ENCODE measurements around the gene INPPL1.

Gene INPPL1

GRCh38 chr11:72232260-72233055 is 7.9 kb downstream of the INPPL1 start:
- DNase-seq: no peak

GRCh38 chr11:72233056-72233772 is 8.6 kb downstream of the INPPL1 start:
- DNase-seq: no peak

- DNase-seq: no peak
Observed at GRCh38 chr11:72233773-72234513, 9.4 kb downstream of the INPPL1 start.

- no peak for DNase-seq
Observed at GRCh38 chr11:72234514-72234830, 9.9 kb downstream of the INPPL1 start.

- no peak for DNase-seq
Observed at GRCh38 chr11:72234920-72235319, 10.4 kb downstream of the INPPL1 start.

GRCh38 chr11:72235351-72236057 is 10.9 kb downstream of the INPPL1 start:
- no peak for DNase-seq

GRCh38 chr11:72236083-72236697 is 11.6 kb downstream of the INPPL1 start:
- no peak for DNase-seq

- DNase-seq: no peak
Observed at GRCh38 chr11:72236774-72237111, 12.2 kb downstream of the INPPL1 start.

- DNase-seq: no peak
Observed at GRCh38 chr11:72237112-72237931, 12.8 kb downstream of the INPPL1 start.

- DNase-seq: peak; percentile 18
Observed at GRCh38 chr11:72238040-72238450, 13.5 kb downstream of the INPPL1 start.

GRCh38 chr11:72238492-72239312 is 14.1 kb downstream of the INPPL1 start:
- DNase-seq: no peak

- DNase-seq: no peak
Observed at GRCh38 chr11:72239313-72239848, 14.8 kb downstream of the INPPL1 start.

- peak; percentile 11 for DNase-seq
Observed at GRCh38 chr11:72239849-72240460, 15.4 kb downstream of the INPPL1 start.

- DNase-seq: no peak
Observed at GRCh38 chr11:72240461-72241290, 16.1 kb downstream of the INPPL1 start.

GRCh38 chr11:72241291-72241781 is 16.8 kb downstream of the INPPL1 start:
- no peak for DNase-seq

GRCh38 chr11:72242141-72242540 is 17.6 kb downstream of the INPPL1 start:
- no peak for DNase-seq

GRCh38 chr11:72243173-72244059 is 18.8 kb downstream of the INPPL1 start:
- no peak for DNase-seq

- DNase-seq: no peak
Observed at GRCh38 chr11:72244060-72244360, 19.4 kb downstream of the INPPL1 start, which contains the start of gene PHOX2A. Gene PHOX2A (minus strand): TSS chr11:72244176. CDS start chr11:72244004, 172 bp downstream.
